Frontal cortex (tissue), 4 donors: ENCODE measurements around the gene ADAM8. TPM values are rescaled to one million over a fixed set of nuclear protein-coding genes. Genes with fewer than 3 reads are reported as not detected.

Experiments
- DNase-seq, 2 donors: peaks; one replicate each; pipeline ENCODE4 v3.0.0; 2012; ENCODE audit warnings: low spot score in 2 of 2
- FAIRE-seq: peaks from 2 replicates; lab custom pipeline; 2012; peaks lifted over from hg19 to GRCh38; lab: Jason Lieb, UNC
- total RNA-seq: library from RNA; depleted of rRNA; stranded (reverse); fragments of >200 nt; gene quantifications from one replicate; pipeline ENCODE4 v1.2.3, GENCODE V29; 2014
- donor health status: control.
- donor health status: control.
- donor health status: control.

The ADAM8 gene
- total RNA-seq, 1 donor from 2014 or later = 1.2 TPM

DNA sequence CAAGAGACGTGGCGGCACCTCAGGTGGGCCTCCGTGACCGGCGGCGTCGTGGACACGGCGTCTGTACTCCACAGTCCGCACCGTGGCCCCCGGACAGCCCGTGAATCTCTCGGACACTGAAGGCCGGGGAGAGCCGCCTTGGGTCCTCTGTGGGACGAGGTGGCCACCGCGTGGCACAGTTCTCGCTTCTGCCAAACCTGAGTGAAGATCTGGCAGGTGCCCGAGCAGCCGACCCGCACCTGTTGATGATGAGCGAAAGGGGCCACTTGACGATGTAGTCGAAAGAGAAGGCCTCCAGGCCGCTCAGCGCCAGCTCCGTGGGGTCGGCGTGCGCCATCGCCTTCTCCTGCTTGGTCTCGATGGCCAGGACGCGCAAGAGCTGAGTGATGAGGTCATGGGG is 8.5 kb upstream of the ADAM8 start:
- DNase-seq = no peak
- FAIRE-seq = no peak

DNA sequence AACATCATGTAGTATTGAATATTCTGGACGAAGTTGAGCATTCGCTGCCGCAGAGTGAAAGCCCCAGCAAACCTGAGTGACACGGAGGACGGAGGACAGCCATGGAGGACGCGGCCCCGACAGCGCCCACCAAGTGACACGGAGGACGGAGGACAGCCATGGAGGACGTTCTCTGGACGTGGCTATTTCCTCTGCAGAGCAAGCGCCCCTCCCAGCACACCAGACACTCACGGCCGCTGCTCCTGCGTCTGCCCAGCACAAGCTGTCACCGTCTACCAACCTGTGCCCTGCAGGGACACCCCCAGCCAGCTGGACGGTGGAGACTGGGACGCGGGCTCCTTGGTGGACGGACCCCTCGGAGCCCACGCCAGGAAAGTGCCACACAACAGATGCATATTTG is 7.3 kb upstream of the ADAM8 start:
- DNase-seq = no peak
- no peak for FAIRE-seq

DNA sequence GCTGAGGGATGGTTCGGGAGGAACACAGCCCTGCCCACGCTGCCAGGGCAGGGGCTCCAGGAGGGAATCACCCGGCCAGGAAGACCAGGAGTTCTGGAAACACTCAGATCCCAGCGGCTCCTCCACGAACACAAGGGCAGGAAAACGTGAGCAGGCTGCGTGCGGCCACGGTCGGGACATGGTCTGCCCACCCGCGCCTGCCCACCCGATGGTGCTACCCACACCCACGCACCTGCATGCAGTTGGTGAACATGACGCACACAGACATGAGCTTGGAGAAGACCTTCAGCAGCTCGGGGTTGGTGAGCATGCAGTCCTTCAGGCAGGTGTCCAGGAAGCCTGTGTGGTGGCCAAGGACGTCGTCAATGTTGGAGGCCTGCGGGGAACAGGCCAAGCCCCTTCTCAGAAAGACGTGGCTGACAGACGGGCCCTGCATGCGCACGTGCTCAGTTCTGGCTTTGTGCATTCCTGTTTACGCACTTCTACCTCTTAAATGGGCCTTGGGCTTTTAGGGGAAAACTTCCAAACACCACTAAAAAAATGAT is 6.2 kb upstream of the ADAM8 start:
- DNase-seq = no peak
- FAIRE-seq = no peak

DNA sequence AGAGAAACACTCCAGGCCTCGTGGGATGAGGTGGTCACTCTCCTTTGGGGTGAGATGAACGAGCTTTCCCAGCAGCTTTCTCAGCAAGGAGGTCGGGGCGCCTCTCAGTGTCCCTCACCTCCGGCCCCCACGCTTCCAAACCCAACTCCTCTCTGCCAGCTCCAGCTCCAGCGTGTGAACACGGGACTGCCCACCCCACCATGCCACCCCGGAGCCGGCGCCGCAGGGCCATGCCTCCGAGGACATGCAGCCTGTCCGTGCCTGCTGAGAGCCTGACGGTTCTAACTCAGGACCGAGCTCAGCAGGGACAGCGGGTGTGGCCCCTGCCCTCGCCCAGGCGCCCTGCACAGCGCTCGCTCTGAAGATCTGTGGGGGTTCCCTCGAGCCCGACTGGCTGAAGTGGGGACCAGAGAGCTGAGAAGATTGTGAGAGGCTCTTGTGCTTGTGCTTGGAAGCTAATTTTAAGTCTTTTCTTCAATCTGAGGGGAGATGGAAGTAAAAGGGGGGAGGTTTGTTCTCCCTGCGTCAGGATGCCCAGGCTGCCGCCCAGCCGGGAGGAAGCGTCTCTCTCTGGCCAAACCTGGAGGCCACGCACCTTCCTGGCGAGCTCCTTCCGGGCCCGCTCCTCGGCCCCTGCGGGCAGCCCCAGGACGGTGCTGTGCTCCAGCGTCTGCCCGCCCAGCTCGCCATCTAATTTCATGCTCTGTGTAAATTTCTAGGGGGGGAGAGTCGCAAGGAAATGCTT is 5.1 kb upstream of the ADAM8 start:
- DNase-seq = no peak

DNA sequence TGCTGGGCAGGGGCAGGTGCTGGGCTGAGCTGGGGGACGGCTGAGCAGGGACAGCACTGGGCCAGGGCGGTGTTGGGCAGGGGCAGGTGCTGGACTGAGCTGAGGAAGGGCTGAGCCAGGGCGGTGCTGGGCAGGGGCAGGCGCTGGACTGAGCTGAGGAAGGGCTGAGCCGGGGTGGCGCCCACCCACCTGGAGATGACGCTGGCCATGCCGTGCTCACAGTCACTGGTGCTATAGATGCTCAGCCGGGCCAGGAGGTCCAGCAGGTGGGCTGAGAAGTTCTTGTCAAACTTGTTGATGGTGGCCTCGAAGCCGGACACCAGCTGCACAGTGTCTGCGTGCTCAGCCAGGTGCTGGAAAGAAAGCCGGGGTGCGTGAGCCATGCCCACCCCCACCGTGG is 4.4 kb upstream of the ADAM8 start:
- FAIRE-seq = no peak
- DNase-seq = no peak

More for the DNA sequence above, 5.1 kb upstream of the ADAM8 start:
- FAIRE-seq = no peak

DNA sequence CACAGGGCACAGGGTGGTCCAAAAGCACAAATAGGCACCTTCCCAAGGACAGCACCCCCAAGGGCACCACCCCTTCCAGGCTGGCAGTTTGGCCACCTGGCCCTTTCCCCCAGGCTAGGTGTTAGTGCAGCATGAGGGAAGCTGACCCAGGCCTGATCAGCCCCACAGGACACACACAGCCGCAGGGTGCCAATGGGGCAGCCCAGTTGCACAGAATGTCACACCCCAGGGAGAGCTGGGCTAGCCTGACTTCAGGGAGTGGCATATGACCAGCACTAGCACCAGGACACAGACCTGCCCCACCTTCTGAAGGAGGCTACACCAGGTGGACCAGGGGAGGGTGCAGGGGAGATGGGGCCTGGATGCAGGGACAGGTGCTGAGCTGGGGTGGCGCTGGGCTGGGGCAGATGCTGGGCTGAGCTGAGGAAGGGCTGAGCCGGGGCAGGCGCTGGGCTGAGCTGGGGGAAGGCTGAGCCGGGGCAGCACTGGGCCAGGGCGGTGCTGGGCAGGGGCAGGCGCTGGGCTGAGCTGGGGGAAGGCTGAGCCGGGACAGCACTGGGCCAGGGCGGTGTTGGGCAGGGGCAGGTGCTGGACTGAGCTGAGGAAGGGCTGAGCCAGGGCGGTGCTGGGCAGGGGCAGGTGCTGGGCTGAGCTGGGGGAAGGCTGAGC is 3.9 kb upstream of the ADAM8 start:
- FAIRE-seq = no peak
- no peak for DNase-seq

DNA sequence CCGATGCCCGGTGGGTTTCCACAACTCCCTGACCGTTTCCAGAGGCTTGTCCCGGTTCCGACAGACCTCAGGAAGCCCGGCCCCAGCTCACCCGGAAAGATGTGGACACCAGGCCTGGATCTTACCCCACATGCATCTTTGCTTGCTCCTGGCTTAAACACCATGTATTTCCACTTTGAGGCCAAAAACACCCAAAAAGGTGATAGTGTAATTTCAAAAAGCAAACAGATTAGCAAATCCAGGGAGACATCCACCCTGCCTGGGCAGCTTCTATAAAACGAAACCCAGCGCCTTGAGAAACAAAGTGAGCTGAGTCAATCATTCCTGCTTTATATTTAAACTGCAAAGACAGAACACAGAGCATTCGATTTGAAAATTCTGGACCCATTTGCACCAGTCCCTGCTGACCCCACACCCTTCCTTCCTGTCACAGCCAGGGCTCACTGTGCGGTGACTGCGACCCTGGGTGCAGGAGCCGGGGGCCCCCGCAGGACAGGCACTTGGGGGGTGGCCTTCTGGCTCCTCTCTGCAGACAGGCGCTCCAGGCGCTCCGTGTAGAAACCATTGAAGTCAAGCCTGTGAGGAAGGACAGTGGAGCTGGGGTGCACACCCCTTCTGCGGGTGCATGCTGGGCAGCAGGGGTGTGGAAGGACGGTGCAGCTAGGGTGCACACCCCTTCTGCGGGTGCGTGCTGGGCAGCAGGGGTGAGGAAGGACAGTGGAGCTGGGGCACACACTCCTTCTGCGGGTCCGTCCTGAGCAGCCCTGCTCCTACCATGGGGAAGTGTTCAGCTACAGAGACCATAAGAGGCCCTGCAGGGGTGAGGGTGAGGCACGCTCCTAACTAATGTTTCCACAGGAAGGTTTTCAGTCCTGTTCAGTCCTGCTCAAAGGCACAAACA is 2.9 kb upstream of the ADAM8 start:
- DNase-seq (no peak), FAIRE-seq (no peak)

DNA sequence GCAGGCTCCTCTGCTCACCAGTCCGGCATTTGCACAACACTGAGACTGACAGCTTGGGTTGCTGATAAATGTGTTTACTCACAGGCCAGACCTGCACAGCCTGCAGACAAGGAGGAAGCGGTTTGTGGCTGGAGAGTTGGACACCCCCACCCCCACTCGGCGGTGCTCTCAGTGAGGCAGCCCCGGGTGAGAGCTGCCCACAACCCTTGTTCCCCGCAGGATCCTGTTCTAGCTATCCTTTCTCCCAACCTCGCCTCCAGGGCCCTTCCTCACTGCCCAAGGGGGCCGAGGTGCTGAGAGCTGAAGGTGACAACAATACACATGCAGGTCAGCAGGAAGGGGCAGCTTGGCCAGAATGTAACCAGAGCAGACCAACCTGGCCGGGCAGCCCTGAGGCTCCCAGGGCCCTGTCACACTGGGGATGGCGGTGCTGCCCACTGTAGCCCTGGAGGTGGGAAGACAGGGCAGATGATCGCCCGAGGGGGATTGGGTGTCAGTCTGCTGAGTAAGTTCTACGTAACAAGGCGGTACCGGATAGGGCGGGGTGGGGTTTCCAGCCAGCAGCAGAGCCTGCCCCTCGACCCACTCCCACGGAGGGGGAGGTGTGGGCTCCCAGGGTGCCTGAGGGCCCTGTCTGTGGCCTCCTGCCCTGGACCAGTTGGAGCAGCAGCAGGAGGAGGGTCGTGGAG is 2.1 kb upstream of the ADAM8 start:
- DNase-seq (no peak), FAIRE-seq (no peak)

DNA sequence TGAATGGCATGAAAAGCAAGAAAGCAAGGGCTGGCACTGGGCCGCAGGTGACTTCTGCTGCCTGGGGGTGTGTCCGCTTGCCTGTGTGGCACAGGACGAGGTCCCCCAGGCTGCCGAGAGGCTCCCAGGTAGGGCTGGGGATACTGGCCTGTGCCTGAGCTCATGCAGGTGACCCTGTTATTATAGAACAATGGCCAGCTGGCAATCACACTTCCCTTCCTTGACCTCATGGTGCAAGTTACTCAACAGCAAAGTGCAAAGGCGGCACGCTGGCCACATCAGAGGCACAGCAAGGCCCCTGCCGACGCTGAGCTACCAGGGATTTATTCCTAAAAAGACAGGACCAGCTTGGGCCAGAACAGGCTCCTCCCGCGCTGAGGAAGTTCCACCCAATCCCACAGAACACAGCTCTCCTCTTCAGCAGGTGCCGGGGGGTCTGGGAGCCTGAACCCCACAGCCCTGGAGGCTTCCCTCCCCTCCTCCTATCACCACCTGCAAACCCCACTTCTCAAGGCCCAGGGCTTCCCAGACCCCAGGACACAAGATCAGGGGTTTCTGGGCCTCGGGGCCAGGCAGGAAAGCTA is 1.4 kb upstream of the ADAM8 start:
- FAIRE-seq (no peak), DNase-seq (no peak)

DNA sequence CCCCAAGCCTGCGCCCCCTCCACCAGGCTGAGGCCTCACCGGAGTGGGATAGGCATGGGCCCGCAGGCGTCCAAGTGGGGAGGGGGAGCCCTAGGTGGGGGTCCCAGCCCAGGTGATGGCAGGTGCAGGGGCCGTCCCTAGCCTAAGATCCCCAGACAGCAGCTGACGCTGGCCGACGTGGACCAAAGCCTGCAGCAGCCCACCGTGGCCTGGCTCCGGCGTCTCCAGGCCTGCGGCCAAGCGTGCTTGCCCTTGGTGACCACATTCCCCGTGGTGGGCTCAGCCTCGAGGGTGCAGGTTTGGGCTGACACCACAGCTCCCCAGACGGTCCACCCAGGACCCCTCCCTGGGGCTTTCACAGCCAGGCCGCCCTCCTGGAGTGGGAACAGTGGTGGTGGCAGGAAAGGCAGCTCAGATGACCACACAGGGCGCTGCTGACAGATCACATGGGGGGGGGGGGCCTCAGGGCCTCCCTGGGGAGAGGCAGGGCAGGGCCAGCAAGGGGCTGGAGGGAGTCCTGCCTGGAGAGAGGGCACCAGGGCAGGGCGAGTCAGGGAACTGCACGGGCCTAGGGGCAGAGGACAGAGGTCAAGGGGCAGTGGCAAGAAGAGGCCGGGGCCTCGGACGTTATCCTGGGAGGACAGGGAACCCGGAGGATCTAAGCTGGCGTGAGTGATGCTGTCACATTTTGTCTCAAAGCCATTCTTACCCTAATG is 767 bp upstream of the ADAM8 start:
- no peak for DNase-seq

DNA sequence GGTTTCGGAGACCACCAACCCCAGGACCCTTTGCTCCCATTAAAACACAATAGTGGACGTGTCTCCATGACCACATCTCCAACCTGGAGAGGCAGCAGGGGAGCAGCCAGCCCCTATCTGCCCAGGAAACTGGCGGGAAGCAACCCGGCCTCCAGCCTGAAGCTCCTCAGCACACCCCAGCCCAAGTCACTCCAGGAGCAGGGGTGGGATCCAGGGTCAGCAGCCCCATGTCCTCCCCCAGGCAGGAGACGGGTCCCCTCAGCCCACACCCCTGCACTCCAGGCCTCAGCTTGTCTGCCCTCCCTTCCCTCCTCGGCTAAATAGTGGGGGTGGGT is 601 bp downstream of the ADAM8 start:
- FAIRE-seq (no peak), DNase-seq (no peak)

More for the DNA sequence above, 767 bp upstream of the ADAM8 start:
- no peak for FAIRE-seq

DNA sequence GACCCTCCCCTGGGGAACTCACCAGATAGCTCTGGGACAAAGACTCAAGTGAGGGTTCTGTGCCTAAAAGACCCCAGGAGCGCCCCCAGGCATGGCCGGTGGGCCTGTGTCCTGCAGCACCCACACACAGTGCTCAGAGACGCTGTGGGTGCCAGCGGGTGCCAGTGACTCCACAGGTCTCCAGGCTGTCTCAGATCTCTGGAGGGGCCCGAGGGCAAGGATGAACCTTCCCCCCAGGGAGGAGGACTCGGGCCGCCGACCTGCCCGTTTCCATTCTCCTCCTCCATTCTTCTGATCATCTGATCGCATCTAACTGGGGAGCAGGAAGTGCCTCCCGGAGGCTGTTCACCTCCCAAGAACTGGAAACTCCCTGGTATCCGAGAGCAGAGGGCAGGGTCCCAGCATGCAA is 980 bp downstream of the ADAM8 start:
- FAIRE-seq (no peak), DNase-seq (no peak)

DNA sequence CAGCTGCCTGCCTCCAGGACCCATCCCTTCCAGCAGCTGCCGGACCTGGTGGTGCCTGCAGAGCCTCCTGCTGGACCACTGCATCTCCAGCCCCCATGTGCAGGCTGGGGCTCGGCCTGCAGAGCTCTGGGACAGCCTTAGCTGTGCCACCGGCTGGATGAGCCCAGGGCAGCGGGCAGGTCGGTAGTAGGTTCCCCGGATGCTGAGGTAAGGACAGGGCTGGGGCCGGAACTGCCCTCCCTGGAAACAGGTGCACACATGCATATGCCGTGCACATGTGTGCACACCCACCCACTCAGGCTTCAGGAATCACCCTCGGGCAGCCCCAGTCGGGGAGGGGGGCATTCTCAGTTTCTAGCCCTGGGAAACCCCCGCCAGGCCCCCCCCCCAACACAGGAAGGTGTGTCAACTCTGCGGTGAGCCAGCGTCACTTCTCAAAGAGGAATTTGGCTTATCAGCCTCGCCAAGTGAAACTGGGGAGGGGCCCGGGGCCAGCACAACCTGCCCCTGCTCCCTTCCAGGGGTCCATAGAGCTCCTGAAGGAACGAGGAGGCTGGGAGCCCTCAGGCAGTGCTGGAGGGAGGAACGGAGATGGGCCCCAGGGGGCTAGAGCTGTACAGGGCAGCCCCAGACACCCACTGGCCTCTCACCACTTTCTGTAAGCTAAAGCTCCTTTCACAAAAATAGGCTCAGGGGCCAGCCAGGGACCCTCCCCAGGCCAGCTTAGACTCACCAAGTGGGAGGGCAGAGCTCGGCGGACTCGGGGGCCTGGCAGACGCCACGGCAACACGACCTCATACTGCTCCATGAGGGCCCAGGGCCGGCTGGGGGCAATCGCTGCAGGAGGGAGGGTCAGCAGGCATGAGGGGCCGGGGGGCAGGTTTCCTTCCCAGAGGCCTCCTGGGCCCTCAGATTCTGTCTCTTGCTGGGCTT is 1.7 kb downstream of the ADAM8 start:
- no peak for DNase-seq
- no peak for FAIRE-seq

DNA sequence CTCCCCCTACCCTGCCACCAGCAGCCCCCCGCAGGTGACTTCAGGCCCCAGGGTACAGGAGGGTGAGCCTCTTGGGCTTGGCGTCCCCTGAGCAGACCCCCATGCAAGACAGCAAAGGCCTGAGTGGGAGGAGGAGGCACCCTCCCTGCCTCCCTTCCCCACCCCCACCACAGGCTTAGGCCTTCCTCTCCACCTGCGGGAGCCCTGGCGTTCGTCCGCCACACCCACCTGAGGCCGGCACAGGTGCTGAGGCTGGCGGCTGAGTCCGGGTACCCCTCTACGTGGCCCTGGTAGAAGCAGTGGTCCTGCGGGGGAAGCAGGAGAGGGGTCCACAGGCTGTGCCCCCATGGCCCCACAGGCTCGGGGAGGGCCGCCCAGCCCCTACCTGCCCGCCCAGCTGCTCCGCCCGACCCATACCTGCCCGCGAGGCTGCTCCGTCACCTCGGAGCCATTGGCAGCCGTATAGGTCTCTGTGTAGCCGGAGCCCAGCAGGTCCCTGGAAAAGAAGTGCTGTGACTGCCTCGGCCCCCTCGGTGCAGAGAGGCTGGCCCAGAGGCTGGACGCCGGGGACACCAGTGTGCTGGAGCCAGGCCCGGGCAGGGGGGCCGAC is 3.0 kb downstream of the ADAM8 start:
- DNase-seq = no peak
- no peak for FAIRE-seq

DNA sequence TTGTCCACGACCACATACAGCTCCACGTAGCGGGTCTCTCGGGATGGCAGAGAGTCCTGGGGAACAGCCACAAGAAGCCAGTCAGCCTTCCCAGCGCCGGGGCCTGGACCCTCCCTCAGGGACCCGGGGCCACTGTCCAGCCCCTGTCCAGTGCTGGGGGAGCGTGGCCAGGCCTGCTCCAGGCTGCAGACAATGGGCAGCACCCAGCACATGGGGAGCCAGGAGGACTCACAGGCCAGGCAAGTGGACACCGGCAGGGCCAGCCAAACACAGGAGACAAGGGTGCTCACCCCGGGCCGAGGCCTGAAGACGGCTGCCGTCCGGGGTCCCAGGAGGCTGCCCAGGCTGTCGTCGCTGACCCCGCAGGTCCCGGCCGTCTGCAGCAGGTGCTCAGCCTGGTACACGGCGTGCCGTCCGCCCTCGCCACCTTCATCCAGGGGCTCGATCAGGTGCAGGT is 3.7 kb downstream of the ADAM8 start:
- DNase-seq (no peak), FAIRE-seq (no peak)

DNA sequence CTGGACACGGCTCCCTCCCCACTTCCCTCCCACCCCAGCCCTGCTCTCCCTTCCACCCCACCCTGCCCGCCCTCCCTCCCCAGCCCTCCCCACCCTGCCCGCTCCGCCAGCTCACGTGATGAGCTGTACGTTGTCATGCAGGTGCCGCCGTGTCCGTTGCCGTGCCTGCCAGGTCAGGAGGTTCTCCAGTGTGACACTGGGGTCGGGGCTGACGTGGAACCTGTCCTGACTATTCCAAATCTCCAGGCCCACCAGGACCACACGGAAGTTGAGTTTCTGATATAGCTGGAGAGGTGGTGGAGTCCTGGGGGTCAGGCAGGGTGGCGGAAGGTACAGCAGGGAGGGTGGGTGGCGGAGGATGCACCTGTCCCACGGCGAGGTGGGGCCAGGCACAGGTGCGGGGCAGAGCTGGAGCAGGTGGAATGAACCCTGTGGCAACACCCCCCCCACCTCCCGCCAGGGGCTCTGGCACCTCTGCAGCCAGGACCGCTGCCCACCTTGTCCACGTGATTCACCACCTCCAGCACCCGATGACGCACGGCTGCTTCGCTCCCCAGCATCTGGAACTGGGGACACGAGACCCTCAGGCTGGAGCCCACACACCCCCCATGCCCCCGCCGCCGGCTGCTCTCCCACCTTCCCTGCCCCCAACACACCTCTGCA is 4.2 kb downstream of the ADAM8 start:
- DNase-seq (no peak), FAIRE-seq (no peak)
